H1 (cell line): ENCODE results near the gene TMPO. TPM values are rescaled to one million over a fixed set of nuclear protein-coding genes. Genes with fewer than 3 reads are reported as not detected.
A peak's percentile ranks its signal among the peaks of the same experiment; 100 is the strongest.

Experiments
- CBX8 ChIP-seq: fragments of 300-800, 300-1000 bp; sonication (generic); IDR thresholded peaks from 2 replicates; pipeline ENCODE4 v1.7.1; 2016; ENCODE audit warnings: low read depth, low read length, borderline replicate concordance
- CHD7 ChIP-seq: fragments of 300-600 bp; sonication (generic); IDR thresholded peaks from 2 replicates; pipeline ENCODE4 v1.7.1; 2012; ENCODE audit warnings: low read length, moderate library complexity, mild to moderate bottlenecking, inconsistent platforms; ENCODE audit not compliant: insufficient replicate concordance
- CTCF ChIP-seq, 3 experiments: IDR thresholded peaks; 1 replicate in 2 of 3; 2 replicates in 1 of 3; pipeline versions ENCODE4 v1.5.1 to v1.6.1; 2011; ENCODE audit warnings: low read length in 3 of 3, mild to moderate bottlenecking in 3 of 3, inconsistent platforms in 2 of 3, low read depth in 1 of 3, moderate library complexity in 1 of 3; ENCODE audit not compliant: insufficient read depth in 1 of 3; ENCODE audit errors: control extremely low read depth in 1 of 3
- EZH2 ChIP-seq: fragments of 200-600 bp; sonication (generic); IDR thresholded peaks from 2 replicates; pipeline ENCODE4 v1.7.1; 2012; ENCODE audit warnings: low read depth, mild to moderate bottlenecking, moderate library complexity, low read length, inconsistent platforms; ENCODE audit not compliant: severe bottlenecking
- KDM1A ChIP-seq: fragments of 200-600, 300-600 bp; sonication (generic); IDR thresholded peaks from 2 replicates; pipeline ENCODE4 v1.7.1; 2016; ENCODE audit warnings: mild to moderate bottlenecking, low read length, borderline replicate concordance
- RXRA ChIP-seq: IDR thresholded peaks from 2 replicates; pipeline ENCODE4 v1.6.1; 2011; ENCODE audit warnings: low read depth, mild to moderate bottlenecking, low read length, moderate library complexity; ENCODE audit not compliant: insufficient read depth
- TEAD4 ChIP-seq: IDR thresholded peaks from 2 replicates; pipeline ENCODE4 v1.6.1; 2012; ENCODE audit warnings: low read depth, low read length, inconsistent platforms, mixed read lengths
- polyA plus RNA-seq, 7 experiments: library from polyadenylated mRNA; depleted of rRNA in 3 of 7; stranded (reverse) in 5 of 7; unstranded in 2 of 7; fragments of >200 nt in 5 of 7; fragments of 200-250 nt in 2 of 7; gene quantifications; 1 replicate in 5 of 7; 2 replicates in 1 of 7; 4 replicates in 1 of 7; pipeline versions ENCODE4 v1.2.1 to v1.2.3, GENCODE V29; 2011 to 2013; ENCODE audit warnings: missing spikeins in 2 of 7, mixed read lengths in 2 of 7
- total RNA-seq: library from RNA; stranded (reverse); fragmentation: NEBNext Ultra II Directional; extraction: Animal tissue kit (Norgen Biotek cat#: 25700); gene quantifications from 2 replicates; pipeline ENCODE4 v1.2.1, GENCODE V29; 2021

Gene TMPO
- total and polyA plus RNA-seq, 2 of the 8 experiments (the other 6 are each of a cell fraction or from before 2014, with no cell fraction given), result 43.9 to 195 TPM

- peak; percentile 31 for TF ChIP-seq CHD7
- peak; percentile 79 for TF ChIP-seq TEAD4
- no peak for TF ChIP-seq EZH2
- TF ChIP-seq CBX8, result no peak
- no peak; a peak in 1 of 4 replicates for TF ChIP-seq CTCF (IDR thresholded peaks at IDR 0.05; ENCODE audit: control extremely low read depth in 1 of 3, insufficient read depth in 1 of 3, low read depth in 1 of 3, low read length in 3 of 3)
- TF ChIP-seq KDM1A, result peak; percentile 50
- peak; percentile 88; the same call in 1 of the 2 replicates for TF ChIP-seq RXRA
These were observed 11.6 kb upstream of the TMPO start (continued) for GRCh38 chr12:98503592-98504367.
